NCI-H128 (cell line): ENCODE results near the gene ATP9A.
"Not testable (repeated sequence)": the region's sequence is repeated elsewhere in the genome, so short reads cannot be mapped to it uniquely, and the experiment has no call there.

Source experiments
- DNase-seq: peaks from one replicate; lab custom pipeline; 2025; ENCODE audit not compliant: unreplicated experiment; lab: John Stamatoyannopoulos, UW

ATP9A gene

GRCh38 chr20:51728737-51729136, 39.5 kb downstream of the ATP9A start:
- DNase-seq, result no peak

- DNase-seq, result no peak
Observed at GRCh38 chr20:51727872-51728271, 40.3 kb downstream of the ATP9A start.

DNA sequence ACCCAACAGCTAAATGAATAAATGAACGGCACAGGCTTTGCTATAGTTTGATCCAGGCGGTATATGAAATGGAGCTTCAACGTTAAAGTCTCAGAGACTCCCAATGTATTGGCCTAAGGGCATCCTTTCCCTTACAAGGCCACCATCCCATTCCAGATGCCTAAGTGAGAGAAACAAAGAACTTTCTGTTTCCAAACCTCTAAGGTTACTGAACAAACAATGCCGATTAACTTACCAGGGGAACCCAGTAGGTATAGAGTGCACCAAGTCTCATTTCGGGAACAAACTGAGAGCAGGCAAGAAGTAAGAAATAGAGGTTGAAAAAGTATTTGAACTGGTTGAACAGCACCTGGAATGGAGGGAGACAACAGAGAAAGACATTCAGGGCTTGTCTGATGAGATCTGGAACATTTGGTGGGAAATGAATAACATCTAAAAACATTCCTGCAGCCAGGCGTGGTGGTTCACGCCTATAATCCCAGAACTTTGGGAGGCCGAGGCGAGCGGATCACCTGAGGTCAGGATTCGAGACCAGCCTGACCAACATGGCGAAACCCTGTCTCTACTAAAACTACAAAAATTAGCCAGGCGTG, 42.5 kb downstream of the ATP9A start:
- DNase-seq, result no peak

DNA sequence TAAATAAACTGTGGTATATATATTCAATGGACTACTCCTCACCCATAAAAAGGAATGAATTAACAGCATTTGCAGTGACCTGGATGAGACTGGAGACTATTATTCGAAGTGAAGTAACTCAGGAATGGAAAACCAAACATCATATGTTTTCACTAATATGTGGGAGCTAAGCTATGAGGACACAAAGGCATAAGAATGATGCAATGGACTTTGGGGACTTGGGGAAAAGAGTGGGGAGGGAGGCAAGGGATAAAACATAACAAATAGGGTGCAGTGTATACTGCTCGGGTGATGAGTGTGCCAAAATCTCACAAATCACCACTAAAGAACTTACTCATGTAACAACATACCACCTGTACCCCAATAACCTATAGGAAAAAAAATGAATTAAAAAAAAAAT, 45.2 kb downstream of the ATP9A start:
- DNase-seq, result not testable (repeated sequence)

GRCh38 chr20:51722246-51722645, 45.9 kb downstream of the ATP9A start:
- not testable (repeated sequence) for DNase-seq

- DNase-seq, result no peak
Observed at GRCh38 chr20:51720854-51721253, 47.3 kb downstream of the ATP9A start.

DNA sequence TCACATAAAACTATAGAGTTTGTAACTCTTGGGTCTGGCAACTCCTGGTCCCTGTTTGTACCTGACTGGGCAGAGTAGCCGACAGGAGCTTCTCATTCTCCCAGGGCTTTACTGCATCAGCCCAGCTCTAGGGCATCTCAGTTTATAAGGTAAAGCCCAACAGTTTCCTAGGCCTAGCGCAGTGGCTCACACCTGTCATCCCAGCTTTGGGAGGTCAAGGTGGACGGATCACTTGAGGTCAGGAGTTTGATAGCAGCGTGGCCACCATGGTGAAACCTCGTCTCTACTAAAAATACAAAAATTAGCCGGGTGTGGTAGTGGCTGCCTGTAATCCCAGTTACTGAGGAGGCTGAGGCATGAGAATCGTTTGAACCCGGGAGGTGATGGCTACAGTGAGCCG, 47.8 kb downstream of the ATP9A start:
- DNase-seq, result no peak

DNA sequence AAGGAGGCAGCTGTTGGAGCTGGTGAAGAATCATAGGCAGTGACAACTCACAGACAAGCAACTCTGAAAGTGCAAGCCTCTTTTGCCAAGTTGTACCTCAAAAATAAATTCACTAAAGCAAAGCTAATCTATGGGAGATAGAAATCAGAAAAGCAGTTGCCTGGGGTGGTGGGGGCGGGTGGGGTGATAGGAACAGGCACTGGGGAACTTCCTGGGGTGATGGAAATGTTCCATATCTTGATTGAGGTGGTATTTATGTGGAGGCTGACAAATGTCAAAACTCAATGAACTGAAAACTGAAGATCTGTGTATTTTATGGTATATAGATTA, 52.4 kb downstream of the ATP9A start:
- no peak for DNase-seq

DNA sequence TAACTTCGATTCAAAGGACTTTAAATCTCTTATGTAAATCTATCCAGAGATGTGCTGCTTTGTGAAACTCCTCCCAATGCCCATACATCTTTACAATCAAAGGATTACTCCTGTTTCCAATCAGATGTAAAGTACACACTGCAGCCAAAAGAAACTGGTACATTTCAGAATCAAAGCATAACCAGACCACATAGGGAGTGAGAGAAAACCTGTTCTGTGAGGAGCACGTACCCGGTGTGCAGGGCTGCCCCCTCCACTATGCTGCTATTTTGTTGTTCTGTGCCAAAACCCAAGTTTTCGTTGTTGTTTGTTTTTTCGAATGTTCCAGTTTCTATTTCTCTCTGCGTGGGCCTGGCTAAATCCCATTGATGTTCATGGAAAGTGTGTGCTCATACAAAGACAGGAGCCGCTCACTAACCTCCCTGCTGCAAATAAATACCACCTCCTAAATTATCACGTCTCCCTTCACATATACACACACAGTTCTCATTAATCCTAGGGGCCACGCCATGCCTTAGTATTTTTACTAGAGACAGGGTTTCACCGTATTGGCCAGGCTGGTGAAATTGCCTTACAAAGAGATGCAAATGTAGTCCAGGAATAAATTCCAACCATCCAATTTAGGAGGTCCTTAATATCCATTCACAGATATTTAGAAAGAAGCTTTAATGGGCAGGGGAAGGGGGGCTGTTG, 52.9 kb downstream of the ATP9A start:
- no peak for DNase-seq

DNA sequence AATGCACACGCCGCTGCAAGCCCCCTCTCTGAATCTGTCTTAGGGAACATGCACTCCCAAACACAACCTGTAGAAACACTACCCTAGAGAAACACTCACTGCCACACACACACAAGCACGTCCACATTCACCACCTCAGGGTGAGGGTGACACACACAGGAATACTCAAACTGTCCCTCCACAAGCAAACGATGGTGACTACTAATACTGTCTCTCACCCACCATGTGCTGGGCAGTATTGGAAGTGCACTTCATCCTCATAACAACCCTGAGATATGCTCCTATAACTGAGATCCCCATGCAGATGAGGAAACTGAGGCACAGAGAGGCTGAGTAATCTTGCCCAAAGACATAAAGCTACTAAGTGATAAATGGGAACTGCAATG, 55.0 kb downstream of the ATP9A start:
- DNase-seq, result no peak

DNA sequence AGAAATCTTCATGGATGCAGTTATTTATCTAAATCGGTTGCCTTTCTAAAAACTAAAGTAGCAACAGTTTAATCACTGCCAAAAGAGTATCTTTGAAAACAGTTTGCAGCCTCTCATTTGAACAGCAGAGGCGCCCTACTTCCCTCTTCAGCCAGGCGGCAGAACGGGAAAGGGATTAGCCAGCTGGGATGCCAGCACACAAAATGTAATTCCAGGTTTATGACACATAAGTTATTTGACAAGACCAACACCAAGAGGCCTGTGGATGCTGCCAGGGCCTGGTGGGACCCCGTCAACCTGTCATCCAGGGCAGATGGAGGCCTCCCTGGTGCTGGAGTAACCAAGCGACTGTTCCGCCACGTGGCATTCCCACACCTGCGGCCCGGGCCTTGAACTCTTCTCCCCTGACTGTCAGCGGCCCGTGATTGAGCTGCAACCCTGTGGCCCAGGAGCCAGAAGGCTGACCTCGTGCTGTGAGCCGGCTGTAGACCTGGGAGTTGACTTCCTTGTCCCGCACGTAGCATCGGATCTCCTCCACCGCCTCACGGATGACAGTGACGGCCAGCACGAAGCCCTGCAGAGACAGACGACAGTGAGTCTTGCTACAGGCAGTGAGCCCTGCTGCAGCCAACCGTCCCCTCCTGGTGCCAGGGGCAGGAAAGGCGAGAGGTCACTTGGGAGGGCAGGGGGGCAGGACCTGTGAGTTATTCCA, 55.5 kb downstream of the ATP9A start:
- DNase-seq, result no peak

- no peak for DNase-seq
Observed at GRCh38 chr20:51711426-51711825, 56.8 kb downstream of the ATP9A start.

GRCh38 chr20:51710361-51710894, 57.8 kb downstream of the ATP9A start:
- no peak for DNase-seq

DNA sequence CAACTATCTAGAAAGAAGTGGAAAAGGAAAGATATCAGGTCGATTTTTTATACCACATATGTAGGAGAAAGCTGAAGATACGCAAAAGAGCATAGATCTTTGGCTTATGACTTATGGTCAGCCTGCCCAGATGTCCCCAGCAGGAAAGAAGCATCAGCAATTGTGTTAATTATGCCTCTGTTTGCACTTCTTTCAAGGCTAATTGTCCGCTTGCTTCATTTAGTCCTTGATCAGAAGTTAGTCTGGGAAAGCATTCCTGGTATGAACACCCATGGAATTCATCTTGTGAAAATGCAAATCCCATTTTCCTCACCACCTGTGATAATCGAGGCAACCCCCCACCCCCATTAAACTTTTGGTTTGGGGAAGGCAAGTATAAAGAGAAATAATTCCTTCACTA, 62.8 kb downstream of the ATP9A start:
- no peak for DNase-seq

- no peak for DNase-seq
Observed at GRCh38 chr20:51703400-51704287, 64.5 kb downstream of the ATP9A start.

- DNase-seq, result no peak
Observed at GRCh38 chr20:51702556-51702955, 65.6 kb downstream of the ATP9A start.

GRCh38 chr20:51700809-51701285, 67.3 kb downstream of the ATP9A start:
- no peak for DNase-seq

- DNase-seq, result no peak
Observed at GRCh38 chr20:51698252-51698651, 69.9 kb downstream of the ATP9A start.

DNA sequence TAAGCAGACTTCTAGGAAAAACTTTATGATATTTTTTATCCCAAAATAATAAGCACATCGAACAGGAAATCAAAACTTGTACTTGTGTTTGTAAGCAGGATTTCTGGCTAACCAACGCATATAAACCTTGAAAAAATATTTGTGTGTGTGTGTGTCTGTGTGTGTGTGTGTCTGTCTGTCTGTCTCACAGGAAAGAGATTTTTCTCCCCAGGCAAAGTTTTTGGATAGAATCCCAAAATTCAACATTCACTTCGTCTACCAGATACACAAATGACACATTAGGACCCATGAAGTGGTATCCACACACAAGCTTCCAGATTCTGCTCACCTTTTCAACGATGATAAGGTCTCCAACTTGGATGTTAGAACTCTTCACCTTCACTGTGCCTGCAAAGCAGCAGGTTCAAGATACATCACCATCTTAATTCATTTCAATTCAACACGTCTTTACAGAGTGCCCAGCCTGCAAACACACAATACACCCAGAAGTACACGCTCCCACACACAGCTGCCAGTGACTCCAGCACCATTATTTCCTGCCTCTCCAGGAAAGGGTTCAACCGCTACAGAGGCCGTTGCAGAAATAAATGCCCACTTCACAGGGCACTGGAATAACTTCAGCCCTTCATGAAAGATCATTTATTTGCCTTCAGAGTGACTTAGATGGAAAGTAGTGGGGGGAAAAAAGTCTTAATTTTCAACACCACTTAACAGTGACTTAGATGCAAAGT, 70.9 kb downstream of the ATP9A start:
- no peak for DNase-seq

DNA sequence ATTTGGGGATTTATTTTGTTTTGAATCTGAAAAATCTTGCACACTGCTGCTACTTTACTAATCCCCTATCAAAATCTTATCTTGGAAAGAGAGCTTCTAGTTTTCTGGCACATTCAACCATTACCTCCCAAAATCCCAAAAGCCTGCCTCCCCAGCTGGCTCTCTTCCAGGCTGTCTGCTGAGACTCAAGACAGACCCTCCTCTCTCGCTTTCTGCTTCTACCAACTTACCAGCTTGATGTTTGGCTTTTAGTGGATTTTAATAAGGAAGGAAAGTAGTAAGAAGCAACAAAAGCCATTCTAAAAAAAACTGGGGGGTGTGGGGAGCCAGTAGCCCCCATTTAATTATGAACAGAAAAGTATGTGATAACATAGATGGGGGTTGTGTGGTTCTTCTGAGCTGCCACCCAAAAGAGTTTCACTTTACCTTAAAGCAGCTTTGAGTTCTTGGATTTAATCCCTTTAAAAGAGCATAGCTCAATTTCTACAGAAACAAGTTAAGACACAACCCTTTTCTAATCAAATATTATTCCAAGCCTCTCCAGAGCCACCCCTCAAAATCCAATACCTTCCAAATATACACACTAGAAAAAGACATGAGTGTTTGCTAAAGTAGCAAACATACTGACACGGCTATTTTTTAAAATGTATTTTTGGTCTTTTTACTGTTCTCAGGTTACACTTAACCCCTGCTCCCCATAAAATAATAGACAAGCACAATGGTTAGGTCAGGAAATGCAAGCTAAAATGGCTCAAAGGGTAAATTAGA, 71.7 kb downstream of the ATP9A start:
- DNase-seq, result no peak
